OCI-LY1 (cell line): ENCODE data around the gene CAPN2.

Experiments used
- CTCF ChIP-seq: fragments of 200-600 bp; sonication (generic), shearing (Covaris generic); IDR thresholded peaks from 2 replicates; pipeline ENCODE4 v1.5.1; 2017; ENCODE audit warnings: mild to moderate bottlenecking, antibody characterized with exemption, low read length, moderate library complexity, mixed read lengths
- EZH2 ChIP-seq: fragments of 200-600 bp; sonication (generic), shearing (Covaris generic); IDR thresholded peaks from 2 replicates; pipeline ENCODE4 v1.8.0; 2017; ENCODE audit warnings: borderline replicate concordance, mixed run types, mild to moderate bottlenecking, antibody characterized with exemption, low read length, moderate library complexity, mixed read lengths

- TF ChIP-seq CTCF (no peak), EZH2 (no peak)
Observed at GRCh38 chr1:223703668-223704013, 8.7 kb upstream of the CAPN2 start.
